Limb (tissue), 2 donors: ENCODE measurements around the gene OR6C70.

Experiments used
- DNase-seq, 2 donors: peaks; one replicate each; pipeline ENCODE4 v3.0.0-alpha.2; 2016; ENCODE audit errors: extremely low spot score in 2 of 2

Gene OR6C70

GRCh38 chr12:55420307-55420962 is 49.5 kb downstream of the OR6C70 start:
- no peak for DNase-seq
